Measurements from ENCODE around the gene FTH1.
A peak's percentile ranks its signal among the peaks of the same experiment; 100 is the strongest.

The FTH1 gene

GRCh38 chr11:61978703-61979661 is 11.5 kb upstream of the FTH1 start:
- peaks cover 0 to 32% (median 26%) of the 10 kb centered on the region in 4 experiments for H3K4me1 ChIP-seq (ENCODE audit: control extremely low read depth in 1 of 4, control insufficient read depth in 4 of 4, insufficient read depth in 4 of 4, low read length in 3 of 4)
- POLR2A ChIA-PET: interaction anchor here (0.6 to 1.4 kb wide), 3 partner anchors 16 to 47 kb away, joined by 3 to 5 read pairs (median 4); no protein-coding TSS in a partner anchor
- peak overlapping the region in 1 of 2 experiments; percentile 34 for H3K27ac ChIP-seq (ENCODE audit: insufficient read depth in 1 of 2, low read depth in 1 of 2, low read length in 2 of 2, poor library complexity in 1 of 2, severe bottlenecking in 2 of 2)

DNA sequence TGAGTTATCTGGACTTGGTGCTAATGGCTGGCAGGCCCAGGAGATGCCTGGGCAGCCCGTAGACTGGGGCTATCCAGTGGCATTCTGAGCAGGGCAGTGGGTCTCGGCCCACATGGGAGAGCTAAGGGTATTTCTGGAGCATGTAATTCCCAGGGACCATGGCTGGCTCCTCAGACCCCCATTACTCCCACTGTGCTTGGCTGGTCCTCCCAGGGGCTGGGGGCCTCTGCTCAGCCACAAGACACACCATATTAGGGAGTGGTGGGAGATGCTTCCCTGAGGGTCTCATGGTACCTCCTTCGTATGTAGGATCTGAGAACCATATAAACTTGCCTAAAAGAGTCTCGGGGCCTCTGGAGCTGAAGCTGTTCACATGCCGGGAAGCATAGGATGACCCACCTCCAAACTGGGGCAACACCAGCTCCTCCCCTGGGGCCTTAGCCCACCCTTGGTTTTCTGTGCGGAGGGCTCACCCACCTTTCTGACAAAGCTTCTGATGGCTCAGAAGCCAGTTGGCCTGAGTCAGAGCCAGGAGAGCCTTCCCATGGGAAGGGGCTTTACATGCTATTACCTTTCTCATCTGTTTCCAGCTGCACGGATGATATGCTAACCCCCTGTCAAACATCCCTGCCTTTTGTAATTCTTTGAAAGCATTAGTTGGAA is 9.5 kb upstream of the FTH1 start:
- no peak overlapping the region for H3K4me3 ChIP-seq (ENCODE audit: control insufficient read depth in 1 of 7, extremely low read depth in 1 of 7, insufficient read depth in 4 of 7, low read depth in 2 of 7, low read length in 6 of 7)
- CTCF ChIA-PET: interaction anchor here (1.1 to 2.2 kb wide), 3 partner anchors 17 to 37 kb away, joined by 3 to 6 read pairs (median 4); no protein-coding TSS in a partner anchor
- H3K36me3 ChIP-seq (ENCODE audit: control insufficient read depth in 4 of 4, insufficient read depth in 4 of 4, low read length in 3 of 4): no peaks in the 10 kb centered on the region
- DNase-seq: no peak
- H3K27me3 ChIP-seq (replicated peaks in 2 of 5; ENCODE audit: control insufficient read depth in 4 of 5, insufficient read depth in 5 of 5, low read length in 4 of 5): no peaks in the 10 kb centered on the region
- POLR2A ChIA-PET: interaction anchor here (1.1 kb wide), 1 partner anchor 9 kb away, joined by 4 read pairs; the partner anchor contains the start of gene FTH1
- H3K4me1 ChIP-seq (ENCODE audit: control extremely low read depth in 1 of 4, control insufficient read depth in 4 of 4, insufficient read depth in 4 of 4, low read length in 3 of 4): peaks cover 16 to 52% (median 43%) of the 10 kb centered on the region in 4 experiments
- 82% methylated on average over 7 of the region's 7 CpGs for WGBS (ENCODE audit: insufficient coverage)
- H3K9me3 ChIP-seq (ENCODE audit: control extremely low read depth in 1 of 5, control insufficient read depth in 4 of 5, insufficient read depth in 2 of 5, low read depth in 1 of 5, low read length in 4 of 5): no peaks in the 10 kb centered on the region
- no peak overlapping the region for H3K27ac ChIP-seq (ENCODE audit: insufficient read depth in 1 of 2, low read depth in 1 of 2, low read length in 2 of 2, poor library complexity in 1 of 2, severe bottlenecking in 2 of 2)

More at GRCh38 chr11:61978703-61979661, 11.5 kb upstream of the FTH1 start:
- H3K27me3 ChIP-seq (replicated peaks in 2 of 5; ENCODE audit: control insufficient read depth in 4 of 5, insufficient read depth in 5 of 5, low read length in 4 of 5): no peaks in the 10 kb centered on the region
- no peak for DNase-seq
- CTCF ChIA-PET: interaction anchor here (0.6 to 1.7 kb wide), 8 partner anchors 8 to 129 kb away, joined by 3 to 5 read pairs (median 3); partner anchors contain the start of gene FTH1
- peak overlapping the region in 1 of 7 experiments; percentile 13 for H3K4me3 ChIP-seq (ENCODE audit: control insufficient read depth in 1 of 7, extremely low read depth in 1 of 7, insufficient read depth in 4 of 7, low read depth in 2 of 7, low read length in 6 of 7)
- no peaks in the 10 kb centered on the region for H3K36me3 ChIP-seq (ENCODE audit: control insufficient read depth in 4 of 4, insufficient read depth in 4 of 4, low read length in 3 of 4)
- H3K9me3 ChIP-seq (ENCODE audit: control extremely low read depth in 1 of 5, control insufficient read depth in 4 of 5, insufficient read depth in 2 of 5, low read depth in 1 of 5, low read length in 4 of 5): no peaks in the 10 kb centered on the region
- WGBS (ENCODE audit: insufficient coverage): 65% methylated on average over 14 of the region's 17 CpGs

GRCh38 chr11:61976420-61976800 is 9.0 kb upstream of the FTH1 start:
- Histone ChIP-seq H3K27ac (ENCODE audit: insufficient read depth in 1 of 2, low read depth in 1 of 2, low read length in 2 of 2, poor library complexity in 1 of 2, severe bottlenecking in 2 of 2) (no peak overlapping the region), H3K4me1 (ENCODE audit: control extremely low read depth in 1 of 4, control insufficient read depth in 4 of 4, insufficient read depth in 4 of 4, low read length in 3 of 4) (peaks cover 19 to 55% (median 47%) of the 10 kb centered on the region in 4 experiments), H3K9me3 (ENCODE audit: control extremely low read depth in 1 of 5, control insufficient read depth in 4 of 5, insufficient read depth in 2 of 5, low read depth in 1 of 5, low read length in 4 of 5) (no peaks in the 10 kb centered on the region), H3K36me3 (ENCODE audit: control insufficient read depth in 4 of 4, insufficient read depth in 4 of 4, low read length in 3 of 4) (no peaks in the 10 kb centered on the region), H3K27me3 (replicated peaks in 2 of 5; ENCODE audit: control insufficient read depth in 4 of 5, insufficient read depth in 5 of 5, low read length in 4 of 5) (no peaks in the 10 kb centered on the region), H3K4me3 (ENCODE audit: control insufficient read depth in 1 of 7, extremely low read depth in 1 of 7, insufficient read depth in 4 of 7, low read depth in 2 of 7, low read length in 6 of 7) (no peak overlapping the region)
- POLR2A ChIA-PET: interaction anchor here (1.1 kb wide), 1 partner anchor 9 kb away, joined by 4 read pairs; the partner anchor contains the start of gene FTH1
- no peak for DNase-seq
- CTCF ChIA-PET: interaction anchor here (2.2 kb wide), 1 partner anchor 18 kb away, joined by 6 read pairs; no protein-coding TSS in a partner anchor
- WGBS (ENCODE audit: insufficient coverage): over 99% methylated on average over 8 of the region's 8 CpGs

DNA sequence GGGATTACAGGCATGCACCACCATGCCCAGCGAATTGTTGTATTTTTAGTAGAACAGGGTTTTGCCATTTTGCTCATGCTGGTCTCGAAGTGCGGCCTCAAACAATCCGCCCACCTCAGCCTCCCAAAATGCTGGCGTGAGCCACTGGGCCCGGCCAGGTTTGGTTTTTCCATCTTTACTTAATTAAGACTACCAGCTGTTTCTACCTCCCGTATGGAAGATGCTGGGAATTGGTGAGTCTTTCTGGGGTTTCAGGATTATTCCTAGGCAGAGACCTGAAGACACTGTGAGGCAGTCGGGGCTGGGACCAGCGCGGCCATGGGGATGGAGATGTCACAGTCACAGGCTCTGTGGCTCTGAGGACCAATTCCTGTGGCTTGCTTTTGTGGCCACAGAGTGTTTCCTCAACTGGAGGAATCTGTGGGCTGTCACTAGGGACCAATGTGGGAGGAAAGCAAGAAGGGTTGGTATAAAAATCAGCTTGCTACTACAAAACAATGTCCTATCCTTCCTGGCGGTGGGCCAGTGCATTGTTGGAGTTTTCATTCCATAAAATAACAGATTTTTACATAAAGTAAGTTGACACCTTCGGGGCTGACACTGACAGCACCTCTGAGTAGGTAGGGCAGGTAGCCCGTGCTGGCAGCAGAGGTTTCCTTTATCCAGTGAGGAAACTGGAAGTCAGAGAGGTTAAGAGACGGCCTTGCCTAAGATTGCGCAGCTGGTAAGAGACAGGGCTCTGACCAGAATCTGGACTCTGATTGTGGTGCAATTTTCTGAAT is 8.4 kb upstream of the FTH1 start:
- H3K4me1 ChIP-seq (ENCODE audit: control extremely low read depth in 1 of 4, control insufficient read depth in 4 of 4, insufficient read depth in 4 of 4, low read length in 3 of 4): peaks cover 24 to 55% (median 52%) of the 10 kb centered on the region in 4 experiments
- H3K27ac ChIP-seq (ENCODE audit: insufficient read depth in 1 of 2, low read depth in 1 of 2, low read length in 2 of 2, poor library complexity in 1 of 2, severe bottlenecking in 2 of 2): no peak overlapping the region
- 83% methylated on average over 11 of the region's 15 CpGs for WGBS (ENCODE audit: insufficient coverage)
- no peaks in the 10 kb centered on the region for H3K9me3 ChIP-seq (ENCODE audit: control extremely low read depth in 1 of 5, control insufficient read depth in 4 of 5, insufficient read depth in 2 of 5, low read depth in 1 of 5, low read length in 4 of 5)
- H3K36me3 ChIP-seq (ENCODE audit: control insufficient read depth in 4 of 4, insufficient read depth in 4 of 4, low read length in 3 of 4): no peaks in the 10 kb centered on the region
- no peaks in the 10 kb centered on the region for H3K27me3 ChIP-seq (replicated peaks in 2 of 5; ENCODE audit: control insufficient read depth in 4 of 5, insufficient read depth in 5 of 5, low read length in 4 of 5)
- peak in 1 of 3 donors; percentile 42 for DNase-seq
- POLR2A ChIA-PET: interaction anchor here (1.1 kb wide), 1 partner anchor 8 kb away, joined by 4 read pairs; the partner anchor contains the start of gene FTH1
- no peak overlapping the region for H3K4me3 ChIP-seq (ENCODE audit: control insufficient read depth in 1 of 7, extremely low read depth in 1 of 7, insufficient read depth in 4 of 7, low read depth in 2 of 7, low read length in 6 of 7)
- CTCF ChIA-PET: interaction anchor here (1.5 to 2.2 kb wide), 2 partner anchors 18 to 106 kb away, joined by 3 to 6 read pairs; no protein-coding TSS in a partner anchor

GRCh38 chr11:61974766-61975631 is 7.6 kb upstream of the FTH1 start:
- H3K4me1 ChIP-seq (ENCODE audit: control extremely low read depth in 1 of 4, control insufficient read depth in 4 of 4, insufficient read depth in 4 of 4, low read length in 3 of 4): peaks cover 27 to 62% (median 56%) of the 10 kb centered on the region in 4 experiments
- POLR2A ChIA-PET: no interaction called here
- no peak for DNase-seq

More at GRCh38 chr11:61974766-61975631, 7.6 kb upstream of the FTH1 start:
- Histone ChIP-seq H3K27me3 (replicated peaks in 2 of 5; ENCODE audit: control insufficient read depth in 4 of 5, insufficient read depth in 5 of 5, low read length in 4 of 5) (no peaks in the 10 kb centered on the region), H3K27ac (ENCODE audit: insufficient read depth in 1 of 2, low read depth in 1 of 2, low read length in 2 of 2, poor library complexity in 1 of 2, severe bottlenecking in 2 of 2) (no peak overlapping the region), H3K36me3 (ENCODE audit: control insufficient read depth in 4 of 4, insufficient read depth in 4 of 4, low read length in 3 of 4) (no peaks in the 10 kb centered on the region), H3K9me3 (ENCODE audit: control extremely low read depth in 1 of 5, control insufficient read depth in 4 of 5, insufficient read depth in 2 of 5, low read depth in 1 of 5, low read length in 4 of 5) (no peaks in the 10 kb centered on the region), H3K4me3 (ENCODE audit: control insufficient read depth in 1 of 7, extremely low read depth in 1 of 7, insufficient read depth in 4 of 7, low read depth in 2 of 7, low read length in 6 of 7) (no peak overlapping the region)
- CTCF ChIA-PET: interaction anchor here (1.5 kb wide), 1 partner anchor 107 kb away, joined by 3 read pairs; no protein-coding TSS in a partner anchor
- WGBS (ENCODE audit: insufficient coverage): 94% methylated on average over 10 of the region's 14 CpGs

All from common myeloid progenitor, CD34-positive (primary cell).